ENCODE results near the gene NTM. TPM values are rescaled to one million over a fixed set of nuclear protein-coding genes. Genes with fewer than 3 reads are reported as not detected.

Gene NTM
- total and polyA plus RNA-seq, 2 of the 8 experiments (the other 6 are each of a cell fraction or from before 2014, with no cell fraction given), result 13.4 to 20.0 TPM

DNA sequence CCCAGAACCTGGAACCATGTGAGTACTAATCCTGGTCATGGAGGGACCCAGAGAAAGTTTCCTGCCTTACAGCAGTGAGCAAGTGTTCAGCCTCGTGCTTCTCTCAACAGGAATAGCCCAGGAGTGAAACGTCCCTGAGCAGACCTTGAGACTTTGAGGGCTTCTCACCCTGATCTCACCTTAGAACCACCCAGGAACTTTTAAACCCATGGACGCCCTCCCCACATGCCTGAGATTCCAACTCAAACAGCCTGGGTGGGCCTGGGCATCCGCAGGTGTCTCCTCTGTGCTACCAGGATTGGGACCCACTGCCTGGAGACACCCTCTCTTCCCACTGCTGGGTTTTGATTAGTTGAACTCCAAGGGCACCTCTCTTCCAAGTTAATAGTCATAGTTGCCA lies 297.2 kb downstream of the NTM start:
- H3K23ac ChIP-seq (ENCODE audit: insufficient read length), result no peak overlapping the region
- ChIA-PET POLR2A (ENCODE audit: partially characterized antibody) (interaction anchor here (1.2 to 2.5 kb wide), 2 partner anchors 9 to 11 kb away, joined by 3 to 8 read pairs; no protein-coding TSS in a partner anchor), CTCF (ENCODE audit: partially characterized antibody) (interaction anchor here (0.6 to 31.3 kb wide), 17 partner anchors 9 to 1641 kb away, joined by 3 to 1023 read pairs (median 6); no protein-coding TSS in a partner anchor)
- H3K56ac ChIP-seq (replicated peaks; ENCODE audit: insufficient read length, low read depth, low read length), result no peak overlapping the region
- H2BK15ac ChIP-seq (ENCODE audit: low read length), result no peak overlapping the region
- no peak overlapping the region for H2BK12ac ChIP-seq (ENCODE audit: low read depth, low read length)
- no peaks in the 10 kb centered on the region; a peak in 1 of 7 replicates for H3K27me3 ChIP-seq (replicated peaks in 1 of 4; ENCODE audit: control insufficient read depth in 3 of 4, extremely low read depth in 1 of 4, insufficient read depth in 3 of 4, low read length in 3 of 4)
- H2BK5ac ChIP-seq (ENCODE audit: low read depth, low read length), result no peak overlapping the region
- H3K23me2 ChIP-seq (ENCODE audit: low read depth, low read length), result no peaks in the 10 kb centered on the region
- H2BK120ac ChIP-seq (replicated peaks; ENCODE audit: low read depth, low read length), result no peak overlapping the region
- no peak overlapping the region; the same call in 1 of the 2 replicates for H4K8ac ChIP-seq (ENCODE audit: extremely low read depth, insufficient read depth, low read length)
- no peak overlapping the region for H2AFZ ChIP-seq (ENCODE audit: low read length)
- no peak overlapping the region for H3K27ac ChIP-seq (ENCODE audit: low read depth, low read length)
- DNase-seq (ENCODE audit: low read depth in 1 of 2, low spot score in 2 of 2) (no peak), FAIRE-seq (no peak)
- no peaks in the 10 kb centered on the region for H3K79me2 ChIP-seq (ENCODE audit: control insufficient read depth in 1 of 2, insufficient read depth in 2 of 2, low read length in 2 of 2)
- H2AK5ac ChIP-seq (ENCODE audit: low read depth, low read length), result no peak overlapping the region
- H3K79me1 ChIP-seq (ENCODE audit: low read depth, low read length), result no peaks in the 10 kb centered on the region
- H3K18ac ChIP-seq (ENCODE audit: extremely low read depth, low read length), result no peak overlapping the region
- H3K36me3 ChIP-seq (ENCODE audit: control insufficient read depth in 2 of 4, insufficient read depth in 4 of 4, low read length in 3 of 4), result no peaks in the 10 kb centered on the region
- no peak overlapping the region for H3K4me2 ChIP-seq (ENCODE audit: insufficient read depth in 1 of 2, low read depth in 2 of 2, low read length in 2 of 2)
- no peak overlapping the region for H2BK20ac ChIP-seq (ENCODE audit: low read length)
- no peak overlapping the region for H3K4me3 ChIP-seq (ENCODE audit: extremely low read depth in 1 of 4, insufficient read depth in 2 of 4, low read depth in 3 of 4, low read length in 4 of 4)
- peaks cover 1 to 11% (median 7%) of the 10 kb centered on the region in 4 experiments; a peak in 5 of 7 replicates for H3K4me1 ChIP-seq (replicated peaks in 1 of 4; ENCODE audit: control insufficient read depth in 3 of 4, insufficient read depth in 4 of 4, low read length in 3 of 4)
- WGBS, 2 experiments (ENCODE audit: extremely low coverage in 1 of 2, insufficient coverage in 1 of 2, insufficient read length in 1 of 2, insufficient replicate concordance in 2 of 2, low coverage in 1 of 2, low lambda C conversion rate in 2 of 2, missing lambda C conversion rate in 1 of 2), result 88% methylated on average over 4 of the region's 4 CpGs; no CpG with 5 or more reads in 1 of the 2 experiments
- peaks cover 0 to 2% of the 10 kb centered on the region in 2 experiments for H4K20me1 ChIP-seq (replicated peaks in 1 of 2; ENCODE audit: control insufficient read depth in 1 of 2, insufficient read depth in 2 of 2, low read length in 2 of 2)
- no peak overlapping the region for H3K9ac ChIP-seq (replicated peaks in 1 of 4; ENCODE audit: extremely low read depth in 1 of 4, low read depth in 3 of 4, low read length in 3 of 4)
- TF ChIP-seq SIRT6 (IDR thresholded peaks at IDR 0.05; ENCODE audit: low read length) (no peak), GTF2F1 (IDR thresholded peaks at IDR 0.05; ENCODE audit: borderline replicate concordance, low read depth, low read length) (no peak), TAF7 (optimal IDR thresholded peaks at IDR 0.05; ENCODE audit: borderline replicate concordance, low read depth, low read length) (no peak), BRCA1 (IDR thresholded peaks at IDR 0.05; ENCODE audit: low read depth, low read length) (no peak), KDM1A (IDR thresholded peaks at IDR 0.05; ENCODE audit: borderline replicate concordance, low read length) (no peak), EZH2 (IDR thresholded peaks at IDR 0.05; ENCODE audit: low read depth, low read length, severe bottlenecking) (no peak), TBP (IDR thresholded peaks at IDR 0.05; ENCODE audit: low read depth, low read length) (no peak), ASH2L (IDR thresholded peaks at IDR 0.05; ENCODE audit: low read length) (no peak), JUN (IDR thresholded peaks at IDR 0.05; ENCODE audit: low read depth, low read length) (no peak)
- H3K14ac ChIP-seq (ENCODE audit: insufficient read length), result no peak overlapping the region
- no peak overlapping the region for H4K5ac ChIP-seq (ENCODE audit: insufficient read length, low read depth, low read length)
- H4K91ac ChIP-seq (replicated peaks; ENCODE audit: insufficient read length, low read length), result no peak overlapping the region
- H3K4ac ChIP-seq (replicated peaks; ENCODE audit: insufficient read length, low read depth, low read length), result no peak overlapping the region
- H3K9me3 ChIP-seq (ENCODE audit: insufficient read depth in 2 of 2, low read depth in 1 of 2, low read length in 1 of 2), result no peaks in the 10 kb centered on the region
